Activated T-helper 2 cell treated with anti-CD3 and anti-CD28 coated beads, Interferon-gamma antibody, Interleukin-2, Interleukin-4, amounts not matched to agents 10 μg/mL and 5 μg/mL and 100 μg/mL, durations not matched to agents 14 hours and 24 hours and 36 hours (primary cell): ENCODE data around the gene ZBTB26. TPM values are rescaled to one million over a fixed set of nuclear protein-coding genes. Genes with fewer than 3 reads are reported as not detected.

Experiments
- DNase-seq: peaks from one replicate; pipeline ENCODE4 v3.0.0; 2021; ENCODE audit warnings: low spot score
- H3K27ac Mint-ChIP-seq: one replicate; pipeline ENCODE4 v1.8.0; 2021; ENCODE audit warnings: mixed read lengths
- H3K27me3 Mint-ChIP-seq: one replicate; pipeline ENCODE4 v1.8.0; 2021; ENCODE audit warnings: low read depth, mixed read lengths
- H3K36me3 Mint-ChIP-seq: one replicate; pipeline ENCODE4 v1.8.0; 2021; ENCODE audit warnings: low read depth, mixed read lengths
- H3K4me1 Mint-ChIP-seq: one replicate; pipeline ENCODE4 v1.8.0; 2021; ENCODE audit warnings: low read depth, mixed read lengths
- H3K4me3 Mint-ChIP-seq: one replicate; pipeline ENCODE4 v1.8.0; 2021; ENCODE audit warnings: low read depth, mild to moderate bottlenecking, moderate library complexity, mixed read lengths
- H3K9me3 Mint-ChIP-seq: one replicate; pipeline ENCODE4 v1.8.0; 2021; ENCODE audit warnings: mixed read lengths
- intact Hi-C: fragments of 100-400 bp; cut with micrococcal nuclease; formaldehyde crosslinking; loops from one replicate; pipeline ENCODE4 v1.15.1; 2023
- total RNA-seq: library from RNA; stranded (reverse); gene quantifications from 2 replicates; pipeline ENCODE4 v1.2.3, GENCODE V29; 2022

Gene ZBTB26, protein sequence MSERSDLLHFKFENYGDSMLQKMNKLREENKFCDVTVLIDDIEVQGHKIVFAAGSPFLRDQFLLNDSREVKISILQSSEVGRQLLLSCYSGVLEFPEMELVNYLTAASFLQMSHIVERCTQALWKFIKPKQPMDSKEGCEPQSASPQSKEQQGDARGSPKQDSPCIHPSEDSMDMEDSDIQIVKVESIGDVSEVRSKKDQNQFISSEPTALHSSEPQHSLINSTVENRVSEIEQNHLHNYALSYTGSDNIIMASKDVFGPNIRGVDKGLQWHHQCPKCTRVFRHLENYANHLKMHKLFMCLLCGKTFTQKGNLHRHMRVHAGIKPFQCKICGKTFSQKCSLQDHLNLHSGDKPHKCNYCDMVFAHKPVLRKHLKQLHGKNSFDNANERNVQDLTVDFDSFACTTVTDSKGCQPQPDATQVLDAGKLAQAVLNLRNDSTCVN
- total RNA-seq, result 7.4 and 8.2 TPM in 2 replicates

DNA sequence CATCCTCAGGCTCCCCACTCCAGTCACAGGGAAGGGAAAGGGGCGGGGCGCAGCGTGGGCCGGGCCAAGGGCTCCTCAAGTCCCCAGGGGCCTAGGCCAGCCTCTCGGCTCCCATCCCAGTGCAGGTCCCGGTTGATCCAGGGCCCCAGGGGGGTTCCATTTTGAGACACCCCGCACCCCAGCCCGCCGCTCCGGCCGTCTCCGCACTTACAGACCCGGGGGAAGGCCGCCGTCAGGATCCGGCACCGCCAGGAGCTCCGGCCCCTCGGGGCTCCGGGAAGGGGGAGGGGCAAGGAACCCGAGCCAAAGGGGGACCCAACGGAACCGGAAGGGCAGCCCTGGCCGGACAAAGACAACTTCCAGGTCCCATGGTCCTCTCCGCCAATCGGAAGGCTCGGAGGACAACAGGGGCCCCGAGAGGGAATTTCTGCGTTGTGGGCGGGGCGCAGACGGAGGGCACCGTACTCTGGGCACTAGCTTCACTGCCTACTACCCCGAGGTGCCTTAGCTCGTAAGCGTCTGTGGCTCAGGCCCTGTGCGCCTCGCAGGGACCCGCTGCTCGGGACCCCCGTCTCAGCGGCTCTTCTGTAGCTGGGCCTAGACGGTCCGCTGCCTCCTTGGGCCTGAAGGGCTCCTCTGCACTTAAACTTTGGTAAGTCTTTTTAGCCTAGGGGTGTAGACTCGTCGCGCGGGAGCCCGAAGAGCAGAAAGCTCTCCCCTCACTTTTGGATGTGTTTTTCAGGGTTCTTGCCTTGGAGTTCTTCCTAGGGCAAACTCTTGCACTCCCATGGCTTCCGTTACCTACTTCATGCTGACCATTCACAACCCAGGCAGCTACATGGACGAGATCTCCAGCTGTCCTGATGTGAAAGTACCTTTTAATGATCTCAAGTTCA is at the start of gene ZBTB26:
Gene ZBTB26, minus strand, starts transcription at position 287 of the 896 bp plus-strand sequence. CDS start 11,578 bp downstream, outside the sequence.
- Mint-ChIP-seq H3K36me3 (peaks cover 10% of the 10 kb centered on the region), H3K4me3 (no peak within 1 kb of the TSS), H3K27ac (peak within 1 kb of the TSS; percentile 90), H3K4me1 (peaks cover 11% of the 10 kb centered on the region), H3K9me3 (no peaks in the 10 kb centered on the region), H3K27me3 (no peaks in the 10 kb centered on the region)
- intact Hi-C loops, result loop anchor here (1.0 kb wide), 3 partner anchors 9 to 26 kb away; partner anchors contain the start of genes RC3H2 and ZBTB6
- peak; percentile 79 for DNase-seq

DNA sequence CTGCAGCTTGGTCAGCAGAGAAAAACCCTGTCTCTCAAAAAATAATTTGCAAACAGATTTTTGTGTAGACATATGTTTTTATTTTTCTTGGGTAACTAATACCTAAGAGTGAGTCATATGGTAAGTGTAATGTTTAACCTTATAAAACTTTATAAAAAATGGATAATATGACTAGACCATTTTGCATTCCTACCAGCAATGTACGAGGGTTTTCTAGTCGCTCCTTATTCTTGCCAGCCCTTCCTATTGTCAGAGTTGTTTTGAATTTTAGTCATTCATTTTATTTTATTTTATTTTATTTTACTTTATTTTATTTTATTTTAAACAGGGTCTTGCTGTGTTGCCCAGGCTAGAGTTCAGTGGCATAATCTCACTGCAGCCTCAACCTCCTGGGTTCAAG is 47.3 kb upstream of the ZBTB26 start:
- Mint-ChIP-seq H3K36me3 (peaks cover 6% of the 10 kb centered on the region), H3K27ac (no peak overlapping the region), H3K4me1 (peaks cover 5% of the 10 kb centered on the region), H3K27me3 (no peaks in the 10 kb centered on the region), H3K4me3 (no peak overlapping the region), H3K9me3 (no peaks in the 10 kb centered on the region)
- DNase-seq, result no peak
- intact Hi-C loops, result no loop called here

DNA sequence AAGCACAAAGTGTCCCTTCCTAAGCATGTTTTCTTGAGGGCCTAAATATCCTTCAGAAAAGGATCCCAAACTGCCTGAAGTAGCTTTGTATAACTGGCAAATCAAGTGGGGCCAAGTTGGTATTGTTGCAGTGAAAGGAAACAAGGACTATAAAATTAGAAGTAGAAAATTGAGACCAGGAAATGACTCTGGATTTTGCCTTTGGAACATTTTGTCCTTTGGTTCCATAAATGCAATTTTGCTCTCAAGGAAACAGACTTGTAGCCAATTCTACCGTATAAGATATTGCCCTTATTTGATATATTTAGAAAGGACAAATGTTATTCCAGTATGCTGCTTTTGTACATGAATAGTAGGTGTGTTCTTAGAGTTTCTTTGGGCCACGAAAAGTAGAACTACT is 43.9 kb upstream of the ZBTB26 start:
- DNase-seq, result no peak
- peaks cover 5% of the 10 kb centered on the region for H3K4me1 Mint-ChIP-seq
- no peaks in the 10 kb centered on the region for H3K9me3 Mint-ChIP-seq
- intact Hi-C loops, result no loop called here
- H3K36me3 Mint-ChIP-seq, result peaks cover 6% of the 10 kb centered on the region
- no peak overlapping the region for H3K4me3 Mint-ChIP-seq
- no peaks in the 10 kb centered on the region for H3K27me3 Mint-ChIP-seq
- H3K27ac Mint-ChIP-seq, result no peak overlapping the region

DNA sequence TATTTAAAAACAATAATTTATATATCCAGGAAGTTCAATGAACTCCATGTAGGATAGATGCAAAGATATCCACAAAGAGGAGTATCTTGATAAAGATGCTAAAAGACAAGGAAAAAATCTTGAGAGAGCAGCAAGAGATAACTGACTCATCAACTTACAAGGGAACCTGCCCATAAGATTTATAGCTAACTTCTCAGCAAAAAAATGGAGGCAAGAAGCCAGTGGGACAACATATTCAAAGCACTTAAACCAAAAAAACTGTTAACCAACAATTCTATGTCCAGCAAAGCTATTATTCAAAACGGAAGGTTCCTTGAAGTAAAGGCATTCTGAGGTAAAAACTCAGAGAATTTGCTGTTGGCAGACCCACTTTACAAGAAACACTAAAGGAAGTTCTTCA is 29.8 kb upstream of the ZBTB26 start:
- H3K27ac Mint-ChIP-seq, result no peak overlapping the region
- no peak overlapping the region for H3K4me3 Mint-ChIP-seq
- peaks cover 26% of the 10 kb centered on the region for H3K36me3 Mint-ChIP-seq
- H3K4me1 Mint-ChIP-seq, result no peaks in the 10 kb centered on the region
- no peaks in the 10 kb centered on the region for H3K27me3 Mint-ChIP-seq
- H3K9me3 Mint-ChIP-seq, result no peaks in the 10 kb centered on the region
- no peak for DNase-seq
- intact Hi-C loops, result no loop called here

DNA sequence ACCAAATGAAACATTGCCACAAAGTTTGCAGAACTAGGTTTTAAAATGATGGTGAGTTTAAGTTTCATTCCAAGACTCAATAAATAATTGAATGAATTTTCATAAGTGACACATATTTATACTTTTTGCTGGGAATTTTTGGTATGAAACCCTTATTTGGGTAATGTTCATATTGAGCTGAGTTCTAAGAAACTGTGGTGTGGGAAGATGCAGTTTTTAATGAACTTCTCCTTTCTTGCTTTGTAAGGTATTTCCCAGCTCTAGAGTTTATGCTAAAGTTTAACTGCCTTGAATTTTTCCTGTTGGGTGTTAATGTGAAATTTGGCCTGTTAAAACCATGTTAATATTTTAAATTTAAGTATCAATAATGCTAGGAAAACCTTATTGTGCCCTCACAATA is 24.6 kb upstream of the ZBTB26 start:
- no peaks in the 10 kb centered on the region for H3K9me3 Mint-ChIP-seq
- intact Hi-C loops, result no loop called here
- DNase-seq, result no peak

DNA sequence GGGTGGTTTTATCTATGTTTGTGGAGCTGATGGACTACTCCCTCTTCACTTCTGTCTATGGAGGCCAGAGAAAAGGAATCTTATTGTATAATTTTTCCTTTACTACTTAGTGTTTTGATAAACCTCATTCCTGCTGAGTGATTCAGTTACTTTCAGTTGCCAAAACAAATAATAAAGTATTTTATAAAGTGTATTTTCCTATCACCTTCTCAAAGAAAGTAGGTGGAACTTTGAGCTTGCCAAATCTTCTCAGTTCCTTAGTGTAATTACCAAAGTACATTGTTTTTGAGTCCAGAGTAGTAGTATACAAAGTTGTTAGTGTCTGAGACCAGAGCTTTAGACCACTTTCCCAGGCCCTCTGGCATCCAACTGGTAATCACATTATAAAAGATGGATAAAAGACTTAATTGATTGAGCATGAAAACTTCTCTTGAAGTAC is 23.0 kb upstream of the ZBTB26 start:
- peaks cover 17% of the 10 kb centered on the region for H3K36me3 Mint-ChIP-seq
- H3K27ac Mint-ChIP-seq, result no peak overlapping the region
- DNase-seq, result no peak
- H3K27me3 Mint-ChIP-seq, result no peaks in the 10 kb centered on the region
- no peak overlapping the region for H3K4me3 Mint-ChIP-seq
- no peaks in the 10 kb centered on the region for H3K9me3 Mint-ChIP-seq
- intact Hi-C loops, result no loop called here
- peaks cover 5% of the 10 kb centered on the region for H3K4me1 Mint-ChIP-seq

More for the DNA sequence above, 24.6 kb upstream of the ZBTB26 start:
- H3K36me3 Mint-ChIP-seq, result peaks cover 25% of the 10 kb centered on the region
- no peak overlapping the region for H3K27ac Mint-ChIP-seq
- H3K4me1 Mint-ChIP-seq, result peaks cover 5% of the 10 kb centered on the region
- no peak overlapping the region for H3K4me3 Mint-ChIP-seq
- no peaks in the 10 kb centered on the region for H3K27me3 Mint-ChIP-seq

DNA sequence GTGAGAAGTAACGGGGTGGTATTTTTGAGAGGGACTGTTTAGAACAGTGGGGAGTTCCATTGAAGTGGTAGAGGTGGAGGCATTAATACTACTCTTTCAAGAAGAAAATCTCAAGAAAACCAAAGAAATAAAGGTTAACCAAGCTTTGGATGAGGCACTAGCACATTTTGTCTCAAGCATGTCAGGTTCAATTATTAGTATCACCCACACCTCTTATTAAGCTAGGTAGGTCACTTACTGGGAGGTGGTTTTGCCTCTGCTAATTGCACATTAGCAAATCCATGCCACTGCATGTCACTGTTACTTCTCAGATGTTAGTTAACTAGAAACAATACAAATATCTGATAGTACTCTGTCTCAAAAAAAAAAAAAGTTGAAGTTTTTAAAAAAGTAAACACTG is 19.7 kb upstream of the ZBTB26 start:
- Mint-ChIP-seq H3K4me1 (peaks cover 25% of the 10 kb centered on the region), H3K27ac (no peak overlapping the region), H3K9me3 (no peaks in the 10 kb centered on the region), H3K27me3 (no peaks in the 10 kb centered on the region), H3K4me3 (no peak overlapping the region), H3K36me3 (peaks cover 8% of the 10 kb centered on the region)
- intact Hi-C loops, result no loop called here
- no peak for DNase-seq

DNA sequence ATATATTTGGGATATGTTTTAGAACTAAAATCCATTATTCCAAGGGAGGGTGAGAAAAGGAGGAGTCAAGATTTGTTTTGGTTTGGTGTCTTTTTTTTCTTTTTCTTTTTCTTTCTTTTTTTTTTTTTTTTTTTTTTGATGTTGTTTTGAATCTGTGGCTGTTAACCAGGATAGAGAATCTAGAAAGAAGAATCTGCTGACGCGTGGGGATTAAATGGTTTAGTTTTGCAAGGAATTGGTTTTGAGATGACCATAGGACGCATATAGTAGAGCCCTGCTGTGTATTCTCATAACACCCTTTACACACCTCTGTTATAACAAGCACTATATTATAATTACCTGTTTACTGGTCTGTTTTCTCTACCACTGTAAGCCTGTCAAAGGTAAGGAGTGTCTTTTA is 19.0 kb upstream of the ZBTB26 start:
- intact Hi-C loops, result no loop called here
- no peaks in the 10 kb centered on the region for H3K27me3 Mint-ChIP-seq
- H3K9me3 Mint-ChIP-seq, result no peaks in the 10 kb centered on the region
- no peak for DNase-seq
- peaks cover 8% of the 10 kb centered on the region for H3K36me3 Mint-ChIP-seq
- no peak overlapping the region for H3K4me3 Mint-ChIP-seq
- H3K4me1 Mint-ChIP-seq, result peaks cover 33% of the 10 kb centered on the region
- H3K27ac Mint-ChIP-seq, result no peak overlapping the region

DNA sequence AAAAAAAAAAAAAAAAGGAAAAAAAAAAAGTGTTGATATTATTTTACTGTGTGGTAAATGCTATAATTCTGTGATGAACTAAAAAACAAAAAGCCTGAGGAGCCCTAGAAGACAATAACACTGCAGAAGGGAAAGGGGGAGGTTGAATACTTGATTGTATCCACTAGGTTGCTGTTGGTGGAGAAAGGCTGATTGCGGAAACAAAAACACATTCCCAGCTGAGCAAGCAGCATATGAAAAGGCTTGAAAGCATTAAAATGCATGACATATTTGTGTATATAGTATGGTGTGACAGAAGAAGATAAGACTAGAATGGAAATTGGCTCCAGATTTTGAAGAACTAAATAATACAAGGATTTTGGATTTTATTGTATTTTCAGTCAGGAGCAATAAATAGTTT is 18.4 kb upstream of the ZBTB26 start:
- Mint-ChIP-seq H3K36me3 (peaks cover 8% of the 10 kb centered on the region), H3K27ac (no peak overlapping the region), H3K9me3 (no peaks in the 10 kb centered on the region), H3K4me1 (peaks cover 35% of the 10 kb centered on the region), H3K4me3 (no peak overlapping the region), H3K27me3 (no peaks in the 10 kb centered on the region)
- intact Hi-C loops, result no loop called here
- DNase-seq, result no peak

DNA sequence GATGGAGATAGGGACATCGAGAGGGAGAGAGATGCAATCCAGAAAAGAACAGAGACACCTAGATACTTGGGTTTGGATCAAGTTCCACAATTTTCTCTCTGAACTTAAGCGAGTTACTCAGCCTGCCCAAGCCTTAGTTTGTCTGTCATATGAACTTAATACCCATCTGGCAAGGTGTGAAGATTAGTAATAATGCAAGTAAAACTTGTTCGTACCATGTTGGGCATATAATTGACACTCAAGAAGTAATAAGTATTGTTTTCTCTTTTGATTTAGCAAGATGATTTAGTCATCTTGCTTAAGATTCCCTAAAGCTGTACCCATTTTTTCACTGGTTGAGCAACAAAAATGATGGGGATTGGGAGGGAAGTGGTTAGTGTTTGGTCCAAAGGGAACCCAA is 17.0 kb upstream of the ZBTB26 start:
- intact Hi-C loops, result no loop called here
- H3K4me3 Mint-ChIP-seq, result no peak overlapping the region
- H3K36me3 Mint-ChIP-seq, result peaks cover 8% of the 10 kb centered on the region
- peaks cover 33% of the 10 kb centered on the region for H3K4me1 Mint-ChIP-seq
- H3K27me3 Mint-ChIP-seq, result no peaks in the 10 kb centered on the region
- no peaks in the 10 kb centered on the region for H3K9me3 Mint-ChIP-seq
- no peak for DNase-seq
- no peak overlapping the region for H3K27ac Mint-ChIP-seq

DNA sequence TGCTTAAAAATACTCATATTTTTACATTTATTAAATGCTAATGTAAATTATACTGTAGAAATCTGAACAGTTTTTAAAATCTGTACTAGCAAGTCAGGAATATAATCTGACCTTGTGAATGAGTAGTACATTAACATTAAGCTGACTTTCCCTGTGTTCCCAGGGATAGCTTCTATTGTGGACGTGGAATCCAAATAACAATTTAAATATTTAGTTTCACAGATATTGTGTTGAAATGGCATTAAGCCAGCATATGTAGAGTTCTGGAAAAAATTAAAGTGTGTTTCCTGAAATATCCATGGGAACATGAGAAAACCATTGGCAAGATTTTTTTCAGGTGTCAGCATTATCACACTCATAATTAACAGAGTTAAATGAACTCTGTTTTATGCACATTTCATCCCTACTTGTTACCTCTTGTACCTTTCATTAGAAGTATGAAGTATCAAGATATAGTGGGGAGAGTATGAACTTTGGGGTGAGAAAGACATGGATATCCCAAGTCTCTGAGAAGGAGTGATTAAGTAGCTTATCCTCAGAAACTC is 15.2 kb upstream of the ZBTB26 start:
- Mint-ChIP-seq H3K36me3 (peaks cover 6% of the 10 kb centered on the region), H3K9me3 (no peaks in the 10 kb centered on the region), H3K27ac (no peak overlapping the region), H3K4me1 (peaks cover 41% of the 10 kb centered on the region), H3K4me3 (no peak overlapping the region), H3K27me3 (no peaks in the 10 kb centered on the region)
- intact Hi-C loops, result no loop called here
- DNase-seq, result no peak

DNA sequence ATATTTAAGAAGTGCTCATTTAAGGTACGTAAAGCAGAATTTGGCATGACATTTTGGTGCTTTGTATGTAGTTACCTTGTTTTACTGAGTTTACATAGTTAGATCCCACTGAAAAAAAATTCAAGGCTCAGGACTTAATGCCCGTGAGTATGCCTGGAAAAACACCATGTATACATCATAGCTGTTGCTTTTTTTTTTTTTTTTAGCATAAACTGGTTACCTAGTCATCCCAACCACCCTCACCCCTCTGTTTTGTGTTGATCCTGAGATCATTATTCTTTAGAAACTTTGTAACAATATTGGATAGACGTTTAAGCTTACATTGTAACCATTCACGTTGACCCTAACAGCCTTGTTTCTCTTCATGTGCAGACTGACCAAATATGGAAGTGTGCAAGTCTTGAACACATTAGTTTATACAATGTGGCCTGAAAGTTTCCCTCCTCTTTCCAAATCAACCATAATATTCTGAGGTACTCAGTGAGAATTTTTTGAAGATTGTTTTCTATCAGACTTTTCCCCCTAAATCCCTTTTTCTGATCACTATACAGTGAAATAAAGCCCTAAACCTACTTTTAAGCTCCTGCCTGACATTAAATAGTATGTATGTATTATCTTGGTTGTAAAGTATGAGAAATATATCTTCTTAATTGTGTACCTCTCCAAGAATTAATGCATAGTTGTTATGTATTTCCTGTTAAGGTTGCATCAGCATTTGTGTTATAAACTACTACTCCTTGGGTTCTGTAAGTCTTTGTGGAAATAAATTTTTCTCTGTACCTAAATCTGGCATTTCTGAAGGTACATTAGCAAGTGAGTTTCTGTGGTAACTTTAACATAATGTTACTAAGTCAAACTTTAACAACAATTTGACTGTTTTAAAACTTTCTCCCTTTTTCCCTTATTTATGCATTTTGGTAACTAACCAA is 13.9 kb upstream of the ZBTB26 start:
- Mint-ChIP-seq H3K36me3 (peaks cover 9% of the 10 kb centered on the region), H3K4me1 (peaks cover 48% of the 10 kb centered on the region), H3K27me3 (no peaks in the 10 kb centered on the region), H3K4me3 (no peak overlapping the region), H3K27ac (peak overlapping the region; percentile 50), H3K9me3 (no peaks in the 10 kb centered on the region)
- no peak for DNase-seq
- intact Hi-C loops, result no loop called here
